ENCODE results near the gene PKP4. TPM values are rescaled to one million over a fixed set of nuclear protein-coding genes. Genes with fewer than 3 reads are reported as not detected.

PKP4 gene, protein sequence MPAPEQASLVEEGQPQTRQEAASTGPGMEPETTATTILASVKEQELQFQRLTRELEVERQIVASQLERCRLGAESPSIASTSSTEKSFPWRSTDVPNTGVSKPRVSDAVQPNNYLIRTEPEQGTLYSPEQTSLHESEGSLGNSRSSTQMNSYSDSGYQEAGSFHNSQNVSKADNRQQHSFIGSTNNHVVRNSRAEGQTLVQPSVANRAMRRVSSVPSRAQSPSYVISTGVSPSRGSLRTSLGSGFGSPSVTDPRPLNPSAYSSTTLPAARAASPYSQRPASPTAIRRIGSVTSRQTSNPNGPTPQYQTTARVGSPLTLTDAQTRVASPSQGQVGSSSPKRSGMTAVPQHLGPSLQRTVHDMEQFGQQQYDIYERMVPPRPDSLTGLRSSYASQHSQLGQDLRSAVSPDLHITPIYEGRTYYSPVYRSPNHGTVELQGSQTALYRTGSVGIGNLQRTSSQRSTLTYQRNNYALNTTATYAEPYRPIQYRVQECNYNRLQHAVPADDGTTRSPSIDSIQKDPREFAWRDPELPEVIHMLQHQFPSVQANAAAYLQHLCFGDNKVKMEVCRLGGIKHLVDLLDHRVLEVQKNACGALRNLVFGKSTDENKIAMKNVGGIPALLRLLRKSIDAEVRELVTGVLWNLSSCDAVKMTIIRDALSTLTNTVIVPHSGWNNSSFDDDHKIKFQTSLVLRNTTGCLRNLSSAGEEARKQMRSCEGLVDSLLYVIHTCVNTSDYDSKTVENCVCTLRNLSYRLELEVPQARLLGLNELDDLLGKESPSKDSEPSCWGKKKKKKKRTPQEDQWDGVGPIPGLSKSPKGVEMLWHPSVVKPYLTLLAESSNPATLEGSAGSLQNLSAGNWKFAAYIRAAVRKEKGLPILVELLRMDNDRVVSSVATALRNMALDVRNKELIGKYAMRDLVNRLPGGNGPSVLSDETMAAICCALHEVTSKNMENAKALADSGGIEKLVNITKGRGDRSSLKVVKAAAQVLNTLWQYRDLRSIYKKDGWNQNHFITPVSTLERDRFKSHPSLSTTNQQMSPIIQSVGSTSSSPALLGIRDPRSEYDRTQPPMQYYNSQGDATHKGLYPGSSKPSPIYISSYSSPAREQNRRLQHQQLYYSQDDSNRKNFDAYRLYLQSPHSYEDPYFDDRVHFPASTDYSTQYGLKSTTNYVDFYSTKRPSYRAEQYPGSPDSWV
- total RNA-seq (22.5 TPM), polyA plus RNA-seq (24.9 TPM)
- long read RNA-seq, donor 1, partial matches to known transcripts = 0 of 1 reads
- long read RNA-seq, donor 1, other reads (novel, unspliced or antisense) = 0 of 1 reads
- long read RNA-seq, donor 2, partial matches to known transcripts = 5 of 9 reads
- long read RNA-seq, donor 2, other reads (novel, unspliced or antisense) = 0 of 9 reads
- long read RNA-seq, donor 3, partial matches to known transcripts = 0 of 2 reads
- long read RNA-seq, donor 3, other reads (novel, unspliced or antisense) = 0 of 2 reads
- long read RNA-seq, donor 4, partial matches to known transcripts = 25 of 25 reads
- long read RNA-seq, donor 4, other reads (novel, unspliced or antisense) = 0 of 25 reads
- long read RNA-seq, donor 5, partial matches to known transcripts = 11 of 13 reads
- long read RNA-seq, donor 5, other reads (novel, unspliced or antisense) = 0 of 13 reads
- long read RNA-seq, donor 6, partial matches to known transcripts = 0 of 4 reads
- long read RNA-seq, donor 6, other reads (novel, unspliced or antisense) = 0 of 4 reads
- long read RNA-seq, donor 7, partial matches to known transcripts = 0 of 1 reads
- long read RNA-seq, donor 7, other reads (novel, unspliced or antisense) = 0 of 1 reads
- long read RNA-seq, donor 8, partial matches to known transcripts = 0 of 2 reads
- long read RNA-seq, donor 8, other reads (novel, unspliced or antisense) = 0 of 2 reads
- long read RNA-seq, donor 9 = 0 reads
- long read RNA-seq, donor 10 = 0 reads

DNA sequence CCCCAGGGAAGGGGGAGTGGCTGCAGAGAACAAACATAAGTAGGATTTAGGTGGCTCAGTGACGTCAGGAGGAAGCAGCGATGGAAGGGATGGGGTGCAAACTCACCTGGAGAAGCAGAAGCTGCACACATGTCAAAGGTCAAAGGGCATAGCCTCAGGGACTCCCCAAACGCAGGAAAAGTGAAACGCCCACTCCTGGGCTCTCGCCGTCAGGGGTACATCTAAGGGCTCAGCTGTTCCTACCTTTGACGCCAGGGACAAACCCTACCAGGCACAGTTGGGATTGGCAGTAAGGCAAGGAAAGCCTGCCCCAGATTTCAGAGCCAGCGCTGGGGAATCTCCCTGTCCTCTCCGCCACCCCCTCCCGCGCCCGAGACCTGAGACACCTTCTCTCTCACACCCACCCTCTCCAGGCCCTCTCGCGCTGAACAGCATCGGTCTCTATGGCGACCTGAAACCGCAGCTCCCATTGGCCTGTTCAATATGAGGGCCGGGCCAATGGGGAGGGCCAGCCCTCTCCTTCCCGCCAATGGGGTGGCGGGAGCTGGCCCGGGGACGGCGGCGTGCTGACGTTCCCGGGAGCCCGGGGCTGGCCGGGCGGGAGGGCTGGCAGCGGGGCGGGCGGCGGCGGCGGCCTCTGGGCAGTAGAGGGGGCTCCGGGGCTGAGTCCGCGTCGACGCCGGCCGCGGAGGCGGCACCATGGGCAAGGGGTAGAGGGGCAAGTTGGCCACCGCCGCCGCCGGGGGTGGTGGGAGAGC, at the start of gene PKP4, which contains the start of gene CCDC148:
Gene PKP4, plus strand, starts transcription at position 644 of the 758 bp plus-strand sequence. CDS start 76,233 bp downstream, outside the sequence.
Gene CCDC148, minus strand, starts transcription at position 445 of the 758 bp plus-strand sequence. Its CDS starts 314 bp downstream, at position 131.
- peak; percentile 72 to 95 (median 89) for DNase-seq (ENCODE audit: low read depth in 6 of 9, low spot score in 9 of 9)
- no peaks in the 10 kb centered on the region for H3K9me3 ChIP-seq (ENCODE audit: control insufficient read depth in 2 of 2, insufficient read depth in 1 of 2, low read length in 1 of 2)
- peak within 1 kb of the TSS; percentile 68 for H3K4me3 ChIP-seq (ENCODE audit: low read length in 2 of 2)
- WGBS = under 1% methylated on average over 48 of the region's 48 CpGs
- peak within 1 kb of the TSS; percentile 67 to 82 for H3K27ac ChIP-seq (ENCODE audit: low read depth in 1 of 2, low read length in 1 of 2)
- peaks cover 9 to 32% of the 10 kb centered on the region in 2 donors for H3K27me3 ChIP-seq (ENCODE audit: control insufficient read depth in 2 of 2, insufficient read depth in 1 of 2, low read length in 1 of 2)
- no peaks in the 10 kb centered on the region for H3K36me3 ChIP-seq (ENCODE audit: control insufficient read depth in 2 of 2, insufficient read depth in 2 of 2, low read length in 1 of 2)
- peaks cover 5 to 13% of the 10 kb centered on the region in 2 donors for H3K4me1 ChIP-seq (ENCODE audit: control insufficient read depth in 2 of 2, insufficient read depth in 2 of 2, low read length in 2 of 2)

DNA sequence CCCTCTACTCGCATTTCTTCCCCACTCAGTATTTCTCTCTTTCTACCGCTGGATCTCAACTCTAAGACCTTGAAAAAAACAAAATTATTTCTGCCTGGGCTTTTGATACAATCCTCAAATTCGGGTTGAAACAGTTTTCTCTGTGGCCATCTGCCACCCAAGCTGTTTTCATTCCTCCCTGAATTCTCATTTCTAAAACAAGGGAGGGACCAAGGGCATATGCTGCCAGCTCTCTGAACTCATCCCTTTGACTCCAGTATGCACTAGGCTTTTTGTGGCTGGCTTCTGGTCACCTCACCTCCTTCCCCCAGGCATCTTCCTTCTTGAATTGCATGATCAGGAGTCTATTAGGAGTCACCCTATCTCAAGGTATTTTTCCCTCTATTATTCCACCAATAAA, 49.7 kb upstream of the PKP4 start:
- WGBS = 87% methylated on average over 3 of the region's 3 CpGs
- H3K27ac ChIP-seq (ENCODE audit: low read depth in 1 of 2, low read length in 1 of 2) = no peak overlapping the region
- H3K36me3 ChIP-seq (ENCODE audit: control insufficient read depth in 2 of 2, insufficient read depth in 2 of 2, low read length in 1 of 2) = no peaks in the 10 kb centered on the region
- DNase-seq (ENCODE audit: low read depth in 6 of 9, low spot score in 9 of 9) = no peak
- H3K9me3 ChIP-seq (ENCODE audit: control insufficient read depth in 2 of 2, insufficient read depth in 1 of 2, low read length in 1 of 2) = peaks cover 0 to 3% of the 10 kb centered on the region in 2 donors
- no peak overlapping the region for H3K4me3 ChIP-seq (ENCODE audit: low read length in 2 of 2)
- H3K27me3 ChIP-seq (ENCODE audit: control insufficient read depth in 2 of 2, insufficient read depth in 1 of 2, low read length in 1 of 2) = no peaks in the 10 kb centered on the region
- no peaks in the 10 kb centered on the region for H3K4me1 ChIP-seq (ENCODE audit: control insufficient read depth in 2 of 2, insufficient read depth in 2 of 2, low read length in 2 of 2)

DNA sequence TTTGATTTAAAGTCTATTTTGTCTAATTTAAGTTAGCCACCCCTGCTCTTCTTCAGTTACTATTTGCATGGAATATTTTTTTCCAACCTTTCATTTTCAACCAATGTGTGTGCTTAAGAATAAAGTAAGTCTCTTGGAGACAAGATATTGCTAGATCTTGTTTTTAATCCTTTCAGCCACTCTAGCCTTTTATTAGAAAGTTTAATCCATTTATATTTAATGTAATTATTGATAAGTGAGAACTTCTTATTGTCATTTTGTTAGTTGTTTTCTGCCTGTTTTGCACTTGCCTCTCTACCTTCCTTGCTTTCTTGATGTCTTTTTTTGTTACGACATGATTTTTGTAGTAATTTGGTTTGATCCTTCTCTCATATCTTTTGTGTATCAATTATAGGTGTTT, 46.6 kb upstream of the PKP4 start:
- Histone ChIP-seq H3K9me3 (ENCODE audit: control insufficient read depth in 2 of 2, insufficient read depth in 1 of 2, low read length in 1 of 2) (peaks cover 0 to 3% of the 10 kb centered on the region in 2 donors), H3K27me3 (ENCODE audit: control insufficient read depth in 2 of 2, insufficient read depth in 1 of 2, low read length in 1 of 2) (no peaks in the 10 kb centered on the region), H3K36me3 (ENCODE audit: control insufficient read depth in 2 of 2, insufficient read depth in 2 of 2, low read length in 1 of 2) (no peaks in the 10 kb centered on the region), H3K4me3 (ENCODE audit: low read length in 2 of 2) (no peak overlapping the region), H3K4me1 (ENCODE audit: control insufficient read depth in 2 of 2, insufficient read depth in 2 of 2, low read length in 2 of 2) (no peaks in the 10 kb centered on the region), H3K27ac (ENCODE audit: low read depth in 1 of 2, low read length in 1 of 2) (no peak overlapping the region)
- DNase-seq (ENCODE audit: low read depth in 6 of 9, low spot score in 9 of 9) = no peak
- 96% methylated on average over 1 of the region's 1 CpG for WGBS

DNA sequence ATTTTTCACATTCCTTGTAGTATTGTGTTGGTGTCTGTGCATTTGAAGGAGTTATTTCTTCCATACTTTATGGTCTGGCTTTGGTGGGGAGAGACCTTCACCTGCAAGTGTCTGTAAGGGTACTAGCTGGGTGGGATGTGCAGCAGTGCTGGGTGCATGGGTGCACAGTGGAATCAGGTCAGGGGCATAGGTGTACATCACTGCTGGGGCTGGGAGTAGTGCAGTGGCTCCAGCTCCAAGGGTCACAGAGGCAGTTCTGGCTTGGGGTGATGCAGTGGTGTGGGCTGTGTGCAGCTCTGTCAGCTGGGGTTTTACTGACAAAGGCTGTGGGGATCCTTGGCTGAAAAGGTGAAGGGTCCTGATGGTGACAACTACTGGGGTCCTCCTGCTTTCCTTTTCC, 45.0 kb upstream of the PKP4 start:
- peaks cover 0 to 10% of the 10 kb centered on the region in 2 donors for H3K9me3 ChIP-seq (ENCODE audit: control insufficient read depth in 2 of 2, insufficient read depth in 1 of 2, low read length in 1 of 2)
- H3K36me3 ChIP-seq (ENCODE audit: control insufficient read depth in 2 of 2, insufficient read depth in 2 of 2, low read length in 1 of 2) = no peaks in the 10 kb centered on the region
- no peak for DNase-seq (ENCODE audit: low read depth in 6 of 9, low spot score in 9 of 9)

DNA sequence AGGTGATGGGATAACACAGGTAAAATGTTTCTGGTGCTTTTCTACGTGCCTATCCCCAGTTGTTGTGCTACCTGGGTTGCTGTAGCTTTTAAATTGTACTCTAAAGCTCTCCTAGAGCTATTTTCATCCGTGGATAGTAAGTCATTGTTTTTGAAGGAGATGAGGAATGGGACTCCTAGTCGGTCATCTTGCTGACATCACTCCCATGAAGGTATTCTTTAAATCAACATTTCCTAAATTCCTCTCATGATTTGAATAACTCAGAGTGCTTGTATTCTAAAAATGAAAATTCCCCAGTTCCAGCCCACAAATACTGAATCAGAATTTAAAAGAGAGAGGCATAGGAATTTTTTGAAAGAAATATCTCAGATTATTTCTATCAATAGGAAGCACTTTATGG, 44.5 kb upstream of the PKP4 start:
- Histone ChIP-seq H3K4me1 (ENCODE audit: control insufficient read depth in 2 of 2, insufficient read depth in 2 of 2, low read length in 2 of 2) (no peaks in the 10 kb centered on the region), H3K27ac (ENCODE audit: low read depth in 1 of 2, low read length in 1 of 2) (no peak overlapping the region), H3K4me3 (ENCODE audit: low read length in 2 of 2) (no peak overlapping the region), H3K27me3 (ENCODE audit: control insufficient read depth in 2 of 2, insufficient read depth in 1 of 2, low read length in 1 of 2) (no peaks in the 10 kb centered on the region), H3K36me3 (ENCODE audit: control insufficient read depth in 2 of 2, insufficient read depth in 2 of 2, low read length in 1 of 2) (no peaks in the 10 kb centered on the region), H3K9me3 (ENCODE audit: control insufficient read depth in 2 of 2, insufficient read depth in 1 of 2, low read length in 1 of 2) (peaks cover 0 to 10% of the 10 kb centered on the region in 2 donors)
- no peak for DNase-seq (ENCODE audit: low read depth in 6 of 9, low spot score in 9 of 9)
- WGBS = 91% methylated on average over 3 of the region's 3 CpGs

More for the DNA sequence above, 45.0 kb upstream of the PKP4 start:
- no peaks in the 10 kb centered on the region for H3K4me1 ChIP-seq (ENCODE audit: control insufficient read depth in 2 of 2, insufficient read depth in 2 of 2, low read length in 2 of 2)
- H3K27me3 ChIP-seq (ENCODE audit: control insufficient read depth in 2 of 2, insufficient read depth in 1 of 2, low read length in 1 of 2) = no peaks in the 10 kb centered on the region
- H3K4me3 ChIP-seq (ENCODE audit: low read length in 2 of 2) = no peak overlapping the region
- H3K27ac ChIP-seq (ENCODE audit: low read depth in 1 of 2, low read length in 1 of 2) = no peak overlapping the region

DNA sequence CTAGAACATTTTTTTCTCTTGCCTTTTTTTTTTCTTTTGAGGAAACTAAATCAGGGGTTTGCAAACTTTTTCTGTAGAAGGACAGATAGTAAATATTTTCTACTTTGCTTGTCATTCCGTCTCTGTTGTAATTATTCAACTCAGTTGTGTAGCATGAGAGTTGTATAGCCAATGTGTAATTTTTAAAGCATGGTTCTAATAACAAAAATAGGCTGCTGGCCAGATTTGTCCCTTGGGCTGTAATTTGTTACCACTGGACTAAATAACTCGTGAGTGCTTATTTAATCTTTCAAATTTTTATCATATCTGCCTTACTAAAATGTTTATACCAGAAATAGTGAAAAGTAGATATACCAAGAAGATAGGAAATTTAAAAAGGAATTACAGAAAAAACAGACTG, 43.2 kb upstream of the PKP4 start:
- Histone ChIP-seq H3K36me3 (ENCODE audit: control insufficient read depth in 2 of 2, insufficient read depth in 2 of 2, low read length in 1 of 2) (no peaks in the 10 kb centered on the region), H3K27me3 (ENCODE audit: control insufficient read depth in 2 of 2, insufficient read depth in 1 of 2, low read length in 1 of 2) (no peaks in the 10 kb centered on the region), H3K27ac (ENCODE audit: low read depth in 1 of 2, low read length in 1 of 2) (no peak overlapping the region), H3K4me1 (ENCODE audit: control insufficient read depth in 2 of 2, insufficient read depth in 2 of 2, low read length in 2 of 2) (no peaks in the 10 kb centered on the region), H3K9me3 (ENCODE audit: control insufficient read depth in 2 of 2, insufficient read depth in 1 of 2, low read length in 1 of 2) (peaks cover 0 to 10% of the 10 kb centered on the region in 2 donors), H3K4me3 (ENCODE audit: low read length in 2 of 2) (no peak overlapping the region)
- WGBS = 90% methylated on average over 2 of the region's 2 CpGs
- DNase-seq (ENCODE audit: low read depth in 6 of 9, low spot score in 9 of 9) = no peak

DNA sequence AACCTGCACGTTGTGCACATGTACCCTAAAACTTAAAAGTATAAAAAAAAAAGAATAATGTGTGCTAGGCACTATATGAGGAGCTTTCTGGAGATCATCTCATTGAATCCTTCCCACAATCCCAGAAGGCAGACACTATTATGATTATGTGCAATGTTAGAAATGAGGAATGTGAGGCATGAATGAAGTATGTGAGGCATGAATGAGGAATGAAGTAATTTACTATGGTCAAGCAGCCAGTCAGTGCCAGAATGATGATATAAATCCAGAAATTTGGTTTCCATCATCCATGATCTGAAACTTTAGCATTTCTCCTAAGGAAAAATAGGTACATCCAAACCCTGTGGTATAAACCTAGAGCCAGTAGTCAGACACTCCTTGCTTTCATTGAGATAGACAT, 42.2 kb upstream of the PKP4 start:
- peaks cover 0 to 10% of the 10 kb centered on the region in 2 donors for H3K9me3 ChIP-seq (ENCODE audit: control insufficient read depth in 2 of 2, insufficient read depth in 1 of 2, low read length in 1 of 2)
- H3K27ac ChIP-seq (ENCODE audit: low read depth in 1 of 2, low read length in 1 of 2) = no peak overlapping the region
- no peaks in the 10 kb centered on the region for H3K36me3 ChIP-seq (ENCODE audit: control insufficient read depth in 2 of 2, insufficient read depth in 2 of 2, low read length in 1 of 2)
- no peaks in the 10 kb centered on the region for H3K4me1 ChIP-seq (ENCODE audit: control insufficient read depth in 2 of 2, insufficient read depth in 2 of 2, low read length in 2 of 2)
- H3K4me3 ChIP-seq (ENCODE audit: low read length in 2 of 2) = no peak overlapping the region
- 93% methylated on average over 1 of the region's 1 CpG for WGBS
- H3K27me3 ChIP-seq (ENCODE audit: control insufficient read depth in 2 of 2, insufficient read depth in 1 of 2, low read length in 1 of 2) = no peaks in the 10 kb centered on the region
- DNase-seq (ENCODE audit: low read depth in 6 of 9, low spot score in 9 of 9) = no peak

Data from thymus (tissue), 14 donors.